SHP77 (cell line): Measurements from ENCODE around the gene UBAC1.
A peak's percentile ranks its signal among the peaks of the same experiment; 100 is the strongest.

Experiments used
- DNase-seq, 2 experiments: peaks; one replicate each; lab custom pipeline; 2025; lab: John Stamatoyannopoulos, UW

Gene UBAC1, protein sequence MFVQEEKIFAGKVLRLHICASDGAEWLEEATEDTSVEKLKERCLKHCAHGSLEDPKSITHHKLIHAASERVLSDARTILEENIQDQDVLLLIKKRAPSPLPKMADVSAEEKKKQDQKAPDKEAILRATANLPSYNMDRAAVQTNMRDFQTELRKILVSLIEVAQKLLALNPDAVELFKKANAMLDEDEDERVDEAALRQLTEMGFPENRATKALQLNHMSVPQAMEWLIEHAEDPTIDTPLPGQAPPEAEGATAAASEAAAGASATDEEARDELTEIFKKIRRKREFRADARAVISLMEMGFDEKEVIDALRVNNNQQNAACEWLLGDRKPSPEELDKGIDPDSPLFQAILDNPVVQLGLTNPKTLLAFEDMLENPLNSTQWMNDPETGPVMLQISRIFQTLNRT

GRCh38 chr9:135961277-135961715, at the start of gene UBAC1:
Gene UBAC1 (minus strand): TSS chr9:135961373. CDS start chr9:135961162, 211 bp downstream.
- peak; percentile 92 to 94 for DNase-seq

GRCh38 chr9:136010615-136011361, 49.6 kb upstream of the UBAC1 start:
- no peak for DNase-seq

DNA sequence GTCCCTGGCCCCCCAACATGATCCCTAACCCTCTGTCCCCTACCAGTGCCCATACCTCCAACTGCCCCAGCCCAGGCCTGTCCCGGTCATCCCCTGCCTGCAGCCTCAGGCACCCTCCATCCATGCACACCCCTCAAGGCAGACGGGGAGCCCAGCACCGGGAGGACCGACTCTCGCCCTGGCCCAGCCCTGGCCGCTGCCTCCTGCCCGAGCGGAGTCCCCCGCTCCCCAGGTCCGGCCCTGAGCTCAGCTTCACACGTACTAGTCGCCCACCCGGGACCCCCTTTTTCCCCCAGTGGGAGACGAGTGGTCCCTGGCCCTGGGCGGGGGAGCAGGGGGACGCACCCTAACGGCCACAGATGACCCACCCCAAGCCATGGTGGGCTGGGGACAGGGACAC, 49.0 kb upstream of the UBAC1 start:
- DNase-seq = no peak

- DNase-seq = no peak
These were observed 48.3 kb upstream of the UBAC1 start for GRCh38 chr9:136009516-136009915.

DNA sequence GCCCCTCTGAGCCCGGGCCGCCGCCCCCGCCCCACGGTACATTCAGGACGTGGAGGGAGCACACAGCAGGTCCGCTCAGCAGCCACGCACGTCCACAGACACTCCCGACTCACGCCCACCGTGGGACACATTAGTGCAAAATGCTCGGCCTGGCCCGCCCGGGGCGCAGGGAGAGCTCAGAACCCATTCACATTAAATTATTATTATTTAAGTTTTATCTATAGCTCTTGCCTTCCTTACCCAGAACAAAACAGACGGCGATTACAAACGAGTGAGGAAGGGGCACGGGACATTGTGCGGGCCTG, 47.5 kb upstream of the UBAC1 start:
- DNase-seq = no peak

DNA sequence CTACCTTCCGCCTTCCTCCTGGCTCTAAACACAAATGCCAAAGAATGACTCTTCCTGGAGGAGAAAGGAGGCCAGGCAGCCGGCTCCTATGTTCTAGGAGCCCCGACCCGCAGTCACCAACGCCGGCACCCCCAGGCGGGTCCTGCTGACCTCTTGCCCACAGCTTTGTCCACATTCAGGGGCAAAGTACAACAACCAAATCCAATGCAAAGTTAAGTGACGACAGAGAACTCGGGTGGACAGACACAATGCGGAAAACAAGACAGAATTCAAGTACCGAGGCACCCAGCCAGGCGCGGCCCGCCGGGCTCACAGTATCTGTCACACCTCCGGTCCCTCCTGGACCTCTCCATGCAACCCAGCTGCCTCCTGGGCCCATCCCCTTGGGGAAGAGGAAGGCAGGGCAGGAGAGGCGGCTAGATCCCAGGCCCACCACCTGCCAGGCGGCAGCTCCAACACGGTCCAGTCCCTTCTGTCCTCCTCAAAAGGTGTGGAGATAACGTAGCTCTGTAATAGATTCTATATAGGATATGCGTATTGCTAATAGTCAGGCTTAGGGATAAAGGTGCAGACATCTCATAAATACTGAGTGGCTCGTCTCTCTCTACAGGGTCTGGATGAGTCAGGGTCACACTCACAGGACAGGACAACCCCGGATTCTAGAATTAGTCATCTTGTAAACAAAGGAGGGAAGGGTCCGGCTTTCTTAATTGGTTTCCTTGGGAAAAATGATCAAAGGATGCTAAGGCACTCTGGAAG, 46.9 kb upstream of the UBAC1 start:
- no peak for DNase-seq

DNA sequence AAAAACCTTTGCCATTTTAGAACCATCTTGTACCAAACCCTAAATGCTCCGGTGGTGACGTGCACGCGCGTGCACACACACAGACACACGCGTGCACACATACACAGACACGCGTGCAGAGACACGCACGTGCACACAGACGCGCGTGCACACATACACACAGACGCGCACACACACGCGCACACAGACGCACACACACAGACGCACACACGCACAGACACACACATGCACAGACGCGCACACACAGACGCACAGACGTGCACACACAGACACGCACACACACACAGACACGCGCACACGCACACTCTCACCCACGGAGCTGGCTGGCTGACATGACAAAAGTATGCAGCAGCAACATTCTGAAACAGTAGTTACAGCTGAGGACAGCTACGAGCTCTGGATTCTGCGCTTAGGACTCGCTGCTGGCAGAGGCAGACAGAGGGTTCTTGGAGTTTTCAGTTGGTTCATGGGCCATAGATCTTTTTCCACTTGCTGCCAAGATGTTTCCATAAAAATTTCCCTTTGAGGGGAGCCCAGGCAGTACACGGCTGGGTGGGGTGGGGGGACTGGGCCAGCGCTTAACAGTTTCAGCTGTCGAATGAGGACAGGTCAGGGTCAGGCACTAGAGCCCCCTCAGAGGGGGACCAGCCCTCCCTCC, 46.2 kb upstream of the UBAC1 start:
- no peak for DNase-seq

DNA sequence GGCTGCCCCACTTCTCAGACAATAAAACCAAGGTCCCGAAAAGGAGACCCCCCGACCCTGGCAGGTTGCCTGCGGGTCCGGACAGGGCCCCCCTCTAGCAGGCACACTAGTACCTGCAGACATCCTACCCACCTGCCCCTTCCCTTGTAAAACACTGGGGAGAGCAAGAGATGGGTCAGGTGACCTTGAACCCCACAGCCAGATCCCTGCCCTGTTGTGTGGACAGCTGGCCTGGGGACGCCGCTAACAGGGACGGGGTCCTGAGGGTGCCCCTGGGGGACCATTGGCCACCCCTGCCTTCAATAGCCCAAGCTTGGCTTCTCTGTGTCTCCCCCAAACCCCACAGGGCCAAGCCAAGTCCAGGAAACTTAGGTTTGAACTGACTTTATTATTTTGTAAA, 45.0 kb upstream of the UBAC1 start:
- no peak for DNase-seq

DNA sequence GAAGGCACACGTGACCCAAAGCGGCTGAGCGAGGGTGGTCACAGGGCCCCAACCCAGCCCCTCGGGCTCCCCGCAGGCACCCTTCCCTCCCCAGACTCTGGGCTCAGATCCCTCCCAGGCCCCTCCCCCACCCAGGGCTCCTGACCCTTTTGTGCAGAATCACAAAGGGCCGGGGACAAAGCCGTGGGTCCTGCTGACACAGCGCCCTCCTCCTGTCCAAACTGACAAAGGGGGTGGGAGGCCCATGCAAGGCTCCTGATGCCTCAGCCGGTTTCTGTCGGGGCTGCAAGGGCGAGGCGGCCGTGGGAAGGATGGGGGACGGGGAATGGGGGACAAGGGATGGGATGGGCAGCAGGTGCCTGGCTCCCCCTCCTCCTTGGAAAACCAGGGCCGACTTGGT, 43.5 kb upstream of the UBAC1 start:
- no peak for DNase-seq

- DNase-seq = no peak
These were observed 43.0 kb upstream of the UBAC1 start for GRCh38 chr9:136004219-136004618.

GRCh38 chr9:136003411-136004218, 42.4 kb upstream of the UBAC1 start:
- no peak for DNase-seq

DNA sequence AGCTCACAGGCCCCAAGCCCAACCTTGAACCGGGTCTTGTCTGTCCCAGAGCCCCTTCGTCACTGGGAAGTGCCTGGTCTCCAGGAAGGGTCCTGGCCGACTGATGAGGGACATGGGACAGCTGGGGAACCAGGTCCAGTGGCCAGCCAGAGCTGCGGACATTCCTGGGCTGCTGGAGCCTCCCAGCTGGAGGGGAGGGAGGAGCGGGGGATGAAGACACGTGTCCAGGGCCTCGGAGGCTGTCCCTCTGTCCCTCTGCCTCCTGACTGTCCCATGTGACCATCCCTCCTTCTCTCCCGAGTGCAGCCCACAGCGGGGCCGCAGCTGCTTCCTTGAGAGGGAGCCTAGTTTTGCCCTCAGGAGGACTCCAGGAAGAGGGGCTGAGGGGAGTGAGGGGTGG, 41.7 kb upstream of the UBAC1 start:
- DNase-seq = no peak

GRCh38 chr9:136002215-136002614, 41.0 kb upstream of the UBAC1 start:
- no peak for DNase-seq

DNA sequence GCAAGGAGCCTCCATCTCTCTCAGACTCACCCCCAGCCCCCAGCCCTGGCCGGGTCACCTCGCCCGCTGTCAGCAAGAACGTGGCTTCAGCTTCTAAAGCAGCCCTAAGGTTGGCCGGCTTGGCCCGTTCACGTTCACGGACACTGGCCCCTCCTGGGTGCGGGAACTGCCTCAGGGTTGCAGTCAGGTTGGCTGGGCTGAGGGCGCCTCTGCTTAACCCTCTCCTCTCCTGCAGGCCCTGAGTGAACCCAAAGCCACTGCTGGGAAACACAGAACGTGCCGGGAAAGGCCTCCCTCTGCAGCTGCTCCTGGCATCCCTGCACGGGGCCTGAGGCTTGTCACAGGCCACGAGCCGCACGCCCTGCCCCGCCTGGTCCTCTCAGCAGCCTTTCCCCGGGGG, 40.1 kb upstream of the UBAC1 start:
- DNase-seq = peak in 1 of 2 experiments; percentile 45

- no peak for DNase-seq
These were observed 37.4 kb upstream of the UBAC1 start for GRCh38 chr9:135998410-135999071.

DNA sequence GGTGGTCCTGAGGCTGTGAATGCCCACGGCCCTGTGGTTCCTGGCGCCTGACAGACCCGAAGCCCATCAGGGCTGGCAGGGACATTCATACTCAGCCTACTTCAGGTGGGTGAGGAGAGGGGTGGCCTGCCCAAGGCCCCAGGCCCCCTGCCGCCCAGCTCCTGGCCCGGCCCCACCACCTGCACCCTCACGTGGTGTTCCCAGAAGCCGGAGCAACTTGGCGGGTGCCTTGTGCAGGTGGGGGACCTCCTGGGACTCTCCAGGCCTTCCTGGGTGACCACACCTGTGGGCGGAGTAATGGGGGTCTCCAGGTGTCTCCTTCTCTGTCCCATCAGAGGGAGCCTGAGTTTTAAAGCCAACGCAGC, 36.8 kb upstream of the UBAC1 start:
- DNase-seq = no peak

GRCh38 chr9:135997090-135998015, 36.2 kb upstream of the UBAC1 start:
- no peak for DNase-seq

GRCh38 chr9:135995816-135996215, 34.6 kb upstream of the UBAC1 start:
- no peak for DNase-seq

DNA sequence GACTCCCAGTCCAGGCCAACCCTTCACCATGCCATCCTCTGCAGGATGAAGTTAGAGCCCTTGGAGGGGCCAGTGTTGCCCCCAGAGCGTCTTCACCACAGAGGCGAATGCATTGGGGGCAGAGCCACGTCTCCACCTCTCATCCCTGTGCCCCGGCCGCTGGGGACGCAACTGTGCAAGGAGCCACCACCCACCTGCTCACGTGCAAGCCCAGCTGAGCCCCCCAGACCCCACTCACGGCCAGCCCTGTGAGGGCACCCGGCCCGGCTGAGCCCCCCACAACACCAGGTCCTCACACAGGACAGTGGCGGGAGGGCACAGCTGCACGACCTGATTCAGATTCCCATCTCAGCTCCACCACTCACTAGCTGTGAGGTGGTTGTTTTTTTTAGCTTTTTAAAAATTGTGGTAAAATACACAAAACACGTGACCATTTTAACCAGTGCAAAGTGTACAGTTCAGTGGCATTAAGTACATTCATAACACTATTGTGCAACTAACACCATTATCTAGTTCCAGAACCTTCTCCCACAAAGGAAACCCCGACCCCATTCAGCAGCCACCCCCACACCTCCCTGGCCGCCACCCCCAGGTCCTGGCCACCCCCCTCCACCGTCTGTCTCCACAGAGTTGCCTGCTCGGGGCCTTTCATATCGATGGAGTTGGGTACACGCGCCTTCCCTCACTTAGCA, 33.5 kb upstream of the UBAC1 start:
- DNase-seq = no peak
